HG03066 (cell line): Measurements from ENCODE around the gene ADGRL3.

Experiments used
- ATAC-seq: cut with Tn5 transposase; IDR thresholded peaks from one replicate; pipeline ENCODE4 v1.9.1; 2021; ENCODE audit warnings: low read depth; ENCODE audit not compliant: unreplicated experiment

The ADGRL3 gene

GRCh38 chr4:61770456-61770855 is 570.3 kb downstream of the ADGRL3 start:
- ATAC-seq: no peak

DNA sequence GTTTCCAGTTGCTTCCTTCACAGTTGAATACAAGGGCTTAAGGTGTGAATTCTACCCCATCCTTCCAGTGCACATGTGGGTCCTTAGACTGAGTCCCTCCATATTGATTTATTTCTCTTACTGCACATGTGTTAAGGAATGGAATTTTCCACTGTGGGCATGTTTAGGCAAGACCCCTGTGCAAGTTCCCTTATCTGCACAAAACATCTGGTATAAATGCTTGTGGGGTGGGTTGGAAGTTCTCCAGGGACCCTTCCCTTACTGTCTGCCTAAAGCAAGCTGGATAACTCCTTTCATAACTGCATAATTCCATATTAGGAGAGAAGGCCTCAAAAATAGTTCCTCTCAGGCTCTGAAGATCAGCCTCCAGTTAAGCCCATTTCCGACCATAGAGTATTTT is 570.9 kb downstream of the ADGRL3 start:
- ATAC-seq: no peak

- no peak for ATAC-seq
These were observed 572.0 kb downstream of the ADGRL3 start for GRCh38 chr4:61772126-61772525.

DNA sequence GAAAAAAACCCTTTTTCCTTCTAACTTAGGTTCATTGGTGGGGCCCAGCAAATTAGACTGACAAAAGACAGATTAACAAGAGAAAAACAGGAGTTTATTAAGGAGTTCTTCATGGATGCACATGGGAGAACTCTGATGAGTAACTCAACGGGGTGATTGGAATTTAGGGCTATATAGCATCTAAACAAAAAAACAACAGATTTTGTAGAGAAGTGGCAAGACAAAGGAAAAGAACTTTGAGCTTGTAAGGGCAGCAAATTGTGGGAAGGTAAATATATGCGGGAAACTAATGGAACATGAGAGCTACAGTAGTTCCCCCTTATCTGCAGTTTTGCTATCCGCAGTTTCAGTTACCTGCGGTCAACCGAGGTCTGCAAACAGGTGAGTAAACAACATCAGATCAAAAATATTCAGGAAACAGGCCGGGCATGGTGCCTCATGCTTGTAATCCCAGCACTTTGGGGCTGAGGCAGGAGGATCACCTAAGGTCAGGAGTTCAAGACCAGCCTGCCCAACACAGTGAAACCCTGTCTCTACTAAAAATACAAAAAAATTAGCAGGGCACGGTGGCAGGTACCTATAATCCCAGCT is 573.6 kb downstream of the ADGRL3 start:
- no peak for ATAC-seq

DNA sequence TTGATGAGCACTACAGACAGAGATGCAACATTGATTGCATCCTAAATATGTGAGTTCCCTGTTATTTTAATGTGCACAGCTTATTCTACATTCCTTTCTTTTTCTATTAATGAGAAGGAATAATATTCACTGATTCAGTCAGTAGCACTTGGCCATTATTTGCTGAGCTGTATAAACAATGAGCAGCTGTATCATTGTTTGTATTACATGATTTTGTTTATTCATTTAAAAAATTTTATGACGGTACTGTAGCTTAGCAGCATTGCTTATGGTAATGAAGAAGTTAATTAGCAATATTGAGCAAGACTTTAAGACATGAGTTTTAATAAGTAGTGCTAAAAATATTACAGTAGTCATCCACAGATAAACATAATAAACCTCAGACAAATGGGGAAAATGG is 582.0 kb downstream of the ADGRL3 start:
- ATAC-seq: no peak

GRCh38 chr4:61783050-61783449 is 582.9 kb downstream of the ADGRL3 start:
- ATAC-seq: no peak

DNA sequence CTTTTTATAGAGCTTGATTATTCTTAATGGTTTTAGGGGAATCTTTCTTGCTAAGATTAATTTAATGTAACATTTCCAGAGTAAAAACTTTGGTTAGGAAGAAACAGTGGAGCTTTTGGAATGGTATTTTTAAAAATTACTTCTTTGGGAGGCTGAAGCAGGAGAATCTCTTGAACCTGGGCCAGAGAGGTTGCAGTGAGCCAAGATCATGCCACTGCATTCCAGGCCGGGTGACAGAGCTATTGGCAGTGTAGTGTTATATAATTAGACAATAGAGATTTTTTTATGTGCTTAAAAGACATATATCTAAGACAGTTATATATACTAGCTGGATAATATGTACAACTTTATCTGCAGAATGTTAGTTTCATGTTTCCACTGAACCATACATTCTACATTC is 585.6 kb downstream of the ADGRL3 start:
- ATAC-seq: no peak

GRCh38 chr4:61786211-61786610 is 586.1 kb downstream of the ADGRL3 start:
- ATAC-seq: no peak

DNA sequence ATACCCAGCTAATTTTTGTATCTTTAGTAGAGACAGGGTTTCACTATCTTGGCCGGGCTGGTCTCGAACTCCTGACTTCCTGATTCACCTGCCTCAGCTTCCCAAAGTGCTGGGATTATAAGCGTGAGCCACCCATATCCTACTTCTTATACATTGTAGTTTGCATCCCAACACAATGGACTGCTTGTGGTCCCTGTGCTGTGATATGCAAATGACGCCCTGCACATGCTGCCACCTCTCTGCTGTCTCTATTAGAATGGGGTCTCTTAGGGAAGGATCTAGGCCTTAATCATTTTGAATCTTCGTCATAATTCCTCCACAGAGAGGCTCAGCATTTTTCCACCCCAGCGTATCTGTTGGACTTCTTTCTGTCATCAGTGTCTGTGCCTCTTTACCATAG is 595.9 kb downstream of the ADGRL3 start:
- no peak for ATAC-seq

- no peak for ATAC-seq
These were observed 599.7 kb downstream of the ADGRL3 start for GRCh38 chr4:61799794-61800193.

DNA sequence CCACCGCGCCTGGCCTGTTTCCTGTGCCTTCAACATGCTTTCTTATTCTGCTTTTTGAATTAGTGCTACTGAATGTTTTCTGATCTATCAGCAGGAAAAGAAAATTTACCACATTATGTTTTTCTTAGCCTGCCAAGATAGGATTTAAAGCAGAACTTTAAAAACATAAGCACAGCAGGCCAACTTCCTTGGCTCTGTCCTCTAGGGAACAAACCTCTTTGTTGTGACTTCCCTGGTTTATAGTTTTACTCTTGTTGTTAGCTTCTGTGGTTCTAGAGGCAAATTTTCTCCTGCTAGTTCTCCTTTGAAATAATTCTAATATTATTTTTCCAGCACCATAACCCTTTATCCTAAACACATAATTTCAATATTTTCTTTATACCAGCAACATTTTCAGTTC is 605.1 kb downstream of the ADGRL3 start:
- no peak for ATAC-seq

DNA sequence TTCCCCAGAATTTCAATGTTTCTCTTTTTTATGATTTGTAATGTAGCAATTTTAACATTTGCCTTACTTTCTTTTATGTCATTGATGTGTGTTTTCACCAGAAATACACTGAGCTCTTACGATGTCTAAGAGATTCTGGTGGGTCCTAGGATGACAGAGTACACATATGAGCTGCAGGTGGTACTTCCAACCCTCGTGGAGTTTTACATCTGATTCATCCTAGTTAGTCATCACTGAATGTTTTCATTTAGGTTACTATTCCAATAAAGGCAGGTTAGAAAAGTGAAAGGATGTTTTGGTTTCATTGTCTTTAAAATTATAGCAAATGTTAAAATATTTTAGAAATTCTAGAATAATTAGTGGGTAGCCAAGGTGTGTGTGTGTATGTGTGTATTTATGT is 605.9 kb downstream of the ADGRL3 start:
- no peak for ATAC-seq

- no peak for ATAC-seq
These were observed 612.0 kb downstream of the ADGRL3 start for GRCh38 chr4:61812171-61812570.

DNA sequence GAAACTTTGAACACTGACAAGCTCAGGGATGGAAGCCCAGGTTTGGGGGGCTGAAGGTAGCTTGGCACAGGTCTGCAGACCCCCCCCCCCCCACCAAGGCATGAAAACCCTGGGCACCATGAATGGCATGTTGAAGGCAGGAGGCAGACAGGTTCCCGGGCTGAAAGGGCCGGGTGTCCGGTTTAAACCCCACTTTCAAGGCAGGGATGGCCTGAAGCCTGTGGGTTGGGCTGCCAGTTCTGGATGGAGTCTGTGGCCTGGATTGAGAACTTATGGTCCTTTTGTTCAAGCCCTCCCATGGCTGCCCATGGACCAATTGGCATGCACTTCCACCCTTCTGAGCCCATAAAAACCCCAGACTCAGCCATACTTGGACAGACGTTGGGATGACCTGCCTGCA is 616.9 kb downstream of the ADGRL3 start:
- ATAC-seq: no peak

DNA sequence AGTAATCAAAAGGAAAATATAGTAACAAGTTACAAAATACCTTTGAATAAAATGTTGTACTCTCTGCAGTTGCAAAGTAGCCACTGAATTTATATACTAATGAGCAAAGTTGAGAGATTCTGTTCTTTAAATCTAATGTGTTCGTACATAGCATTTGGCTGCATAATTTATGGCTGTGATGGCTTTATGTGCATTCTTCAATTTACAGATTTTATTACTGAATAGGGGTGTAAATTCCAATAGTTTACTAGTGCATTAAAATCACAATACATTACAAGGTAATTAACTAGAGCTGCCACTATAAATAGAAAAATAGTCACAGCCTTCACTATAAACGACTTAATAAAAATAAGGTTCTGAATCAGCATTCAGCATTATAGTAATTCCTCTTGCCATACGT is 620.0 kb downstream of the ADGRL3 start:
- ATAC-seq: no peak

- no peak for ATAC-seq
These were observed 624.3 kb downstream of the ADGRL3 start for GRCh38 chr4:61824454-61824853.

- no peak for ATAC-seq
These were observed 627.8 kb downstream of the ADGRL3 start for GRCh38 chr4:61827907-61828391.

DNA sequence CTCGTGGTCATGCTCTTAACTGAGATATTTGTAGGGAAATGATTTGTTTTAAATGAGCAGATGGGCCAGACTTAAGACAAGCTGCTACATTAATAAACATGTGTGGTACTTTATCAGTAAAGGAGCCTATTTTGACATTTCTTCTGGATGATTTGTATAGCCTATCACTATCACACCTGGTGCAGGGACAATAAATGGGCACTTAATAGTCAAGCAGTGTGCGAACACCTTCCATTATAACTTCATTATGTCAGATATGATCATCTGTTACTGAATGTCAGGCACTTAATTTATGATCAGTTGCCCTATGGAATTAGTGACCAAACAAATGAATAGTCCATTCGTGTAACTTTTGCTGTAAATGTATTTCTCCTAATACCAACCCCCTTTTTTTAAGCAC is 628.8 kb downstream of the ADGRL3 start:
- ATAC-seq: no peak

- ATAC-seq: no peak
These were observed 631.9 kb downstream of the ADGRL3 start for GRCh38 chr4:61831987-61832386.

DNA sequence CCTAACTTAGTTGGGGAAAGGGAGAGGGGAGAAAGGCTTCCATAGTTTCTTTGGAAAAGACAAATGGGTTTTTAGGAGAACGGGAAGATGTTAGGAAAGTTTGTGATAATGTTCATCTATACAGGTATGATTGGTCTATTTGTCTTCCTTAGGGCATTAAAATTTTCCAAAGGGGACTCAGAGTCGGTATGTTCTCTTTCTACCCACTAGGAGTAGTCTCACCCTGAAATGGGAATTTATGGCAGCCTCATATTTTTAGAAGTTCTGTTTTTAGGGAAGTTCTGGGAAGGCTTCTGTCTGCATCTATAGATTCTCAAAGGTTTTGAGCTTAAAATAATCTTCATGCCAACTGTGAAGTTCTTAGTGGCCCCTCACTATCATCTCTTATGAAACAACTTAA is 637.3 kb downstream of the ADGRL3 start:
- ATAC-seq: no peak

DNA sequence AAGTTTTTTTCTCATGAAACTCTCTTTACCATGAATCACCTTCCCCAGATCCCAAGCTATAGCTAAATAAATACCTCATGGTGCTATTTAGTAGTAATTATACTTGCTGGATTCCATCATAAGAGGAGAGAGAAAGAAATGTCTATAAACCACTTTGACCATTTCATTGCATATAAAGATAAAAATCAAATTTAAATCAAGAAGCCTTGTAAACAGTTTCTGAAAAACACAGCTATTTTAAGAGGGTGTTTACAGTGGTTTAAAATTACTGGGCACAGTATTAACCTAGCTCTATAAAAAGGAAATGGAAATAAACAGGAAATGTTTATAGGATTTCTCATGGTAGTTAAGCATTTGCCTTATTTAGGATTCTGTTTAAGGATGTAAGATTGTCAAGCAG is 637.9 kb downstream of the ADGRL3 start:
- no peak for ATAC-seq

GRCh38 chr4:61841714-61842113 is 641.6 kb downstream of the ADGRL3 start:
- ATAC-seq: no peak

GRCh38 chr4:61851126-61851525 is 651.0 kb downstream of the ADGRL3 start:
- no peak for ATAC-seq
